AG08395 (cell line): ENCODE data around the gene IFRD2.

Experiments used
- DNase-seq: peaks from one replicate; pipeline ENCODE4 v3.0.0; 2012; ENCODE audit warnings: mixed read lengths, low spot score

IFRD2 gene

DNA sequence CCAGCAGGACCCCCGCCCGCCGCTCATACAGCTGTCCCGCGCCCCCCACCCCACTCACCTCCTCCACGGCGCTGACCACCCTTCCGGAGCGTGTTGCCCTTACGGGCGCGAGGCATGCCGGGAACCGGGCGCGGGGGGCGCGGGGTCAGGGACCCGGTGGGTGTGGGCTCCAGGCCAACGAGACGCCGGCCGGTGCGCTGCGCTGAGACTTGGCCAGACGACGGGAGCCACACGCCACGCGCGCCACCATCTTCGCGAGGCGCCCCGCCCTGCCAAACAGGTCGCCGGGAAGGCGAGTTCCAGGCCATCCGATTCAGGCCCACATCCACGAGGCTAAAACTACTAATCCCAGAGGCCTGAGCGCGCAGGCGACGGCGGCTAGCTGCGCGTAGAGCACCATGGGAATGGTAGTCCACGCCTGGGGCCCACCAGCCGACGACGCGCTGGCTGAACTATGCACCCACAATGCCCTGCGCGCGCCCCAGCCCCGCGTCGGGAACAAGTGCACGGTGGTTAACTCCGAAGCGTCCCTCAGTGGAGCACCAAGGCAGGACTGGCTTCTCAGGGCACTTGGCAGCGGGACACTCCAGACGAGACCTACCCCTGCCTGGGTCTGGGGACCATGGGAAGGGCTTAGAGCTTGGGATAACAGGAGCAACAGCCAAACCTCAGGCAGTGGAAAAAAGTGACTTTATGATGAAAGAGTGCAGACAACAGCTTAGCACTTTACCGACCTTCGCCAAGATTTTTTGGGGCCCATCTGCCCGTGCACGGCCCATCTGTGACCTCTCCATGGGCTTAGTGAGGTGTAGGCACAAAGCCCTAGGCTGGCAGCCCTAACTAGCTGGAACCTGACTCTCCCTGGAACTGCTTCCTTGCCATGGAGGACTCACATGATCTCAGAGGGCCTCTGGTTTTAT lies at the start of gene IFRD2:
Gene IFRD2, minus strand, starts transcription at position 271 of the 920 bp plus-strand sequence. Its CDS starts 155 bp downstream, at position 116.
- peak; percentile 96 for DNase-seq

GRCh38 chr3:50341537-50341936 lies 49.3 kb upstream of the IFRD2 start:
- DNase-seq = no peak

GRCh38 chr3:50340448-50341329 lies 48.5 kb upstream of the IFRD2 start, which contains the start of gene RASSF1:
Gene RASSF1 (minus strand): TSS chr3:50340836. CDS start chr3:50340805, 31 bp downstream.
- DNase-seq = peak; percentile 79

- no peak for DNase-seq
Measured at GRCh38 chr3:50340147-50340447, 47.9 kb upstream of the IFRD2 start.

GRCh38 chr3:50339485-50340146 lies 47.4 kb upstream of the IFRD2 start:
- peak; percentile 51 for DNase-seq

DNA sequence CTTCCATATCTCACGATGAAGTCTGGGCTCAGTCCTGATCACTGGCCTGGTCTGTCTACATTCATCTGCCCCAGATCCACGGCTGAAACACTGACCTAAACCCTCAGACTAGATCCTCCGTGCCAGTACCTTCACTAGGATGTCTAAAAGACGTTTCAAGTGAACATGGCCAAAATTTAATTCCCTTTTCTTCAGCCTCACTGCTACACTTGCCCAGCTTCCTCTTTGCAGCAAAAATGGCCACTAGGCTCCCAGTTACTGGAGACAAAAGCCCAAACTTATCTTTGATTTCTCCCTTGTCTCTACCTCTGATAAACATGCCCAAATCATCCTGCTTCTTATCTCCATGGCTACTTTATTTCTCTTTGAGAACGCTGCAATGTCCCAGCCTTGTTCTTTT lies 46.7 kb upstream of the IFRD2 start:
- DNase-seq = no peak

DNA sequence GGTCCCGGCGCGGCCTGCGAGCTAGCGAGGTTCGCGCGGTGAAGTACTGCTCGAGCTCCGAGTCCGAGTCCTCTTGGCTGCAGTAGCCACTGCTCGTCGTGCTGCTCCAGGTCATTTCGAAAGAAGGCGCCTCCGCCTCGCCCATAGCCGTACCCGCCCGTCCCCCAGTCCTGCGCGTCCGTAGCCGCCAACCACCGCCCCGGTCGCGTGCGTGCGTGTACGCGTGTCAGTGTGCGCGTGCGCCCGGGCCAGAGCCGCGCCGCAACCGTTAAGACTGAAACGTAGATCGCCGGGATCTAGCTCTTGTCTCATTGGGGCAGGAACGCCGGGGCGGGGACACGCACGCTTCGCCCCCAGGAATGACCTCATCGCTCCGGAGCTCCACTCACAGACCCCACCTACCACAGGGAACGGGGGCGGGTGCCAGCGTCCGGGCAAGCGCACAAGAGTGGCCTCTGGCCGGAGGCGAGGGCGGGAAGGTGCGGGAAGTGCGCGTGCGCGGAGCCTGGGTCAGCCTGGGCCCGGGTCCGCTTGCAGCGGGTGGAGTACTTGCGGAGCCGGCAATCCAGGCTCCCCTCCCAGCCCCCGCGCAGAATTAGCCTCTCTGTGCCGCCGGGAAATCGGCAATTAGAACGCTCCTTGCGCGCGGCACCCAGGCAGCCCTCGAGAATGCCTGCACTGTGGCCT lies 45.1 kb upstream of the IFRD2 start:
- peak; percentile 99 for DNase-seq

DNA sequence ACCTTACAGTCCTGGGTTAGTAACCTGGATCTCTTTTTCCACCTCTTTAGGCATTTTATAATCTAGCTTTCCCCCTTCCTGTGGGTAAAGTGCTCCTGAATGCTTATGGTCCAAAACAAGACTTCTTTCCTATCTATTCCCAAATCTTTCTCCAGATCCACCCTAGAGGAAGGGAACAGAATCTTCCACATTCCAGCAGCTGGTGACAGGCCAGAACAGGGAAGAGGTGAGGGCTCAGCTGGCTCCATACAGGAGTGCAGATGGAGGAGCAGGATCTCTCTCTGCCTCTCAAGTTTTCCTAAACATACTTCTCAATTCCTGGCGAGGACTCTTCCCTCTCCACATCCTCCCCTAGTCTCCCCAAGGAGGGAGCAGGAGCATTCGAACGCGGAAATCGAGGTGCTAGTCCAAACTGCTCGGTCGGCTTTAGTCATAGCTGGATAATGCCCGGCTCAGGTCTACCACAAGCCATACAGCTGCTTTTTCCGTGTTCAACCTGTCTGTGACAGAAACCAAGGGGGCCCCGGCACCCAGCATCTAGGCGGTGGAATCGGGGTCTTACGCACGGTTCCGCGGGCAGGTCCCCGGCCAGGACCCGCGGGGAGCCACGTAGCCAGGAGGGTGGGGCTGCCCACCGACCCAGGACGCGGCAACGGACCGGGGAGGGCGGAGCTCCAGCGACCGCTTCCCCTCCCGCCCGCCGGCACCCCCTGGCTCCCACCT lies 44.4 kb upstream of the IFRD2 start:
- peak; percentile 33 for DNase-seq

DNA sequence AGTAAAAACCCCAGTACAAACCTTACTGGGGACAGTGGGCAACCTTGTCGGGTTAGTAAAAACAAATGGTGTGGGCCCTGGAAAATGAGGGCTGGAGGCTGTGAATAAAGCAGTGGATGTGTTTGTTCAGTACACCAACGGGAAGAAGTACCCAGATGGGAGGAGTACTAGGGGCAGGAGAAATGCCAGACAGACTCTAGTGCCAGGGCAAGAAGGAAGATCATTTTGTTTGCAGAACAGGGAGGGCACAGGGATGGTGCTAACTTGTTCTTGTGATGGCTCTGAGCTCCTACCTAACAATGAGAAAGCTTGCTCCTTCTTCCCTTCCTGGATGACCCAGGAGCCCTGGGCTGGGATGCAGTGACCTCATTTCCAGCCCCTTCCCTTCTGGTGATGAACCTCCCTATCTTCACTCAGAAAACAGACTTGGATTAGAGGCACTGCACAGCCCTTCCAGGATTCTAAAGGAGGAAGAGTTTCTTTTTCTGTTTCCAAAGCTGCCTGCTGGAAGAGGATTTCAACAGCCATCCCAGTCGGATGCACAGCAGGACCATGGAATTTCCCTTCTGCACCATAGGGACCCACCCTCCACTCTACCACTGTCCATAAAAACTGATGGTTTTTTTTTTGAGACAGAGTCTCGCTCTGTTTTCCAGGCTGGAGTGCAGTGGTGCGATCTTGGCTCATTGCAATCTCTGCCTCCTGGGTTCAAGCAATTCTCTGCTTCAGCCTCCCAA lies 42.3 kb upstream of the IFRD2 start:
- no peak for DNase-seq

DNA sequence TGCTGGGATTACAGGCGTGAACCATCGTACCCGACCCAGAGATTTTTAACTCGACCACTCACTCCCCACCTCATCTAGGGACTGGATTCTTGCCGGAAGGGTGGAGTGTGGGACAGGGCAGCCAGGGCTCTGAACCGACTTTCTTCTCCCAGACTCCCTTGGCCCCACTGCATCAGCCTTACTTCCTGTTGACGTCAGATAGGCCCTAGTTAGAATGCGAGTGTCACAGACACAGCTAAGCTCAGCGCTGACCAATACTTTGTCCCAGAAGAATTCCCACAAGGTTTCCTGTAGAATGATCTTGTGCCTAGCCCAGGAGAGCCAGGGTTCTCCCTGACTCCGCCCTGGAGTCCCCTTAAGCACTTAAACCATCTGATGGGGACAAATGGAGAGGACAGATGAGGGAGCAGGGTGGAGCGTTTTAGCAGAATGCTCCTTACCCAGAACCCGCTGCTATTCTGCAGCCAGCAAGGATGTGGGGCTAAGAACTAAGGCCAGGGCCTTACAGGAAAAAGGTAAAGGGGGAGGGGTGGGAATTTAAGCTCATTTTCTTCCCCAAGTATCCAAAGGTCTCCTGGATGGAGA lies 41.6 kb upstream of the IFRD2 start:
- peak; percentile 52 for DNase-seq

DNA sequence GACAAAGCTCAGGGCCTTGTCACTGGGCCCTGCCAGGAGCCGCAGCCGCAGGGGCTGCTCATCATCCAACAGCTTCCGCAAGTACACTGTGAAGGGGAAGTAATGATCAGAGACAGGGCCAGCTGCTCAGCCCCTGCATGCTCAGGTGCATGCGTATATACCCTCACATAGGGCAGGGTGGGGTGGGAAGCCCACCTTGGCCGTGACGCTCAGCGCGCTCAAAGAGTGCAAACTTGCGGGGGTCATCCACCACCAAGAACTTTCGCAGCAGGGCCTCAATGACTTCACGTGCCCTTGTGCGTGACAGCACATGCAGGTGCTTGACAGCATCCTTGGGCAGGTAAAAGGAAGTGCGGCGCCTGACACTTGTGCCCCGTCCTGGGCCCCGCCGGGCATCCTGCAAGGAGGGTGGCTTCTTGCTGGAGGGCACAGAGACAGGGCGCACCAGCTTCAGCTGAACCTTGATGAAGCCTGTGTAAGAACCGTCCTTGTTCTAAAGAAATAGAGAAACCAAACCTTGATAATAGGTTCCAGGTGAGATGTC lies 39.2 kb upstream of the IFRD2 start:
- no peak for DNase-seq

- no peak for DNase-seq
Measured at GRCh38 chr3:50330330-50330729, 38.1 kb upstream of the IFRD2 start.

DNA sequence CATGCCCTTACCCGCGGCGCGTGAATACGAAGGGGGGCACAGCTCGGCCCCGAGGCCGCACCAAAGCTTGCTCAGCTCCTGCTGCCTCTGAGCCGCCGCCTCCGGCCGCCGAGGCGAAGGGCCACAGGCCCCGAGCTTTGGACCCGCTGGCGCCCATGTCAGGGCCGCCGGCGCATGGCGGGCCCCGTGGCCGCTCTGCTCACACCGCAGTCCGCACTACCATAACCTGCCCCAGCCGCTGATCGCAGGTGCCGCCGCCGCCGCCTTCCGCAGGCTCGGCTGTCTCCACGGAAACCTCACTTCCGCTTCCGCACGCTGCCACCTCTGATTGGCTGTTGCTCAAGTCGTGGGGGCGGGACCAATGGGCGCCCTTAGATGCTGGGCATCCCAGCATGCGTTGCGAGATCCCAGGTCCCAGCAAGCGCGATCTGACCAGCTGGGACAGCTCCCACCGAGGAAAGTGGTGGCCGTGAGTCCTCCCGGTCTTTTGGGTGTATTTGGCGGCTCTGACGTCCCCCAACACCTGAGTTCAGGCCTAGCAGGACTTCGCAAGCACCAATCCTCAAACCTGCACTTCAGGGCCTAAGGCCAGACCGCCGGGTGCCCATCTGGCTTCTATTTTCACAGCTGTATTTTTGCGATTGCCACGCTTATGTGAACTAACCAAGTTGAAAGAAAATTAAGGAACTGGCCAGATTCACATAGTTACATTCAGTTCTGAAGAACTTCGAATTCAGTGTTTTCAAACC lies 35.9 kb upstream of the IFRD2 start, which contains the start of gene TUSC2:
Gene TUSC2, minus strand, starts transcription at position 281 of the 749 bp plus-strand sequence. Its CDS starts 124 bp downstream, at position 157.
- DNase-seq = peak; percentile 98

DNA sequence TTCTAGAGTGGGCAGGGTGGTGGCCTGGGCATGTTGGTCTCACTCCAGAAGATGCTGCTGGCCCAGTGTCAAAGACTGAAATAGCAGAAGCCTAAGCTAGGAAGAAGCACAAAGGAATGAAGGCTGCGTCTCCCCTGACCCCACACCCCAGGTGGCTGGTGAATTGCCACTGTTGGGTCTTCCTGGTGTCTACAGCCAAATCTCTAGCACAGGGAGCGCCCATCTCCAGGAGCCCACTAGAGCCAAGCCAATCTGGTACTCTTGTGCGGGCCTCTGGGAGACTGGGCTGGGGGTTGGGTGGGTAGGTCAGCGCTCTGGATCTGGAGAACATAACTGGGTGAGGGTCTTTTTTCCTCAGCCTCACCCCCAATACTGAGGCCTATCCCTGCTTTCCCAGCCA lies 34.9 kb upstream of the IFRD2 start:
- no peak for DNase-seq

- DNase-seq = no peak
Measured at GRCh38 chr3:50326182-50326541, 33.9 kb upstream of the IFRD2 start.

- DNase-seq = no peak
Measured at GRCh38 chr3:50325497-50326181, 33.4 kb upstream of the IFRD2 start.

- DNase-seq = no peak
Measured at GRCh38 chr3:50325113-50325480, 32.9 kb upstream of the IFRD2 start.
